Adrenal gland (tissue), 12 donors: ENCODE data around the gene DOCK3. TPM values are rescaled to one million over a fixed set of nuclear protein-coding genes. Genes with fewer than 3 reads are reported as not detected.

ENCODE experiments used
- DNase-seq, 7 donors: peaks; one replicate each; pipeline ENCODE4 v3.0.0-alpha.2; 2019 to 2020
- H3K27ac ChIP-seq, 5 donors: fragments of 200-600 bp; sonication (generic) in 4 of 5; 1 replicate in 3 of 5; 2 replicates in 2 of 5; pipeline versions ENCODE4 v1.5.1 to v1.8.0; 2016 to 2020; ENCODE audit warnings: mild to moderate bottlenecking in 1 of 5
- H3K27me3 ChIP-seq: fragments of 200-600 bp; 2 replicates; pipeline ENCODE4 v1.8.0; 2021
- H3K36me3 ChIP-seq, 2 donors: fragments of 200-600 bp; replicated peaks in 1 of 2; 1 replicate in 1 of 2; 2 replicates in 1 of 2; pipeline versions ENCODE4 v1.5.1 to v1.8.0; 2018 to 2022
- H3K4me1 ChIP-seq, 2 donors: fragments of 200-600 bp; replicated peaks in 1 of 2; 1 replicate in 1 of 2; 2 replicates in 1 of 2; pipeline versions ENCODE4 v1.5.1 to v1.8.0; 2018 to 2021
- H3K4me3 ChIP-seq, 4 donors: fragments of 200-600 bp; sonication (generic) in 3 of 4; one replicate each; pipeline ENCODE4 v1.5.1; 2016 to 2018
- H3K9me3 ChIP-seq, 3 donors: fragments of 200-600 bp; sonication (generic) in 1 of 3; replicated peaks in 1 of 3; 1 replicate in 2 of 3; 2 replicates in 1 of 3; pipeline versions ENCODE4 v1.5.1 to v1.8.0; 2016 to 2021
- CTCF ChIP-seq, 6 experiments: fragments of 450-650 bp in 4 of 6; fragments of 200-600 bp in 2 of 6; sonication (generic) in 1 of 6; IDR thresholded peaks; 1 replicate in 5 of 6; 2 replicates in 1 of 6; pipeline versions ENCODE4 v1.5.1 to v1.8.0; 2016 to 2021; ENCODE audit warnings: antibody characterized with exemption in 6 of 6, mild to moderate bottlenecking in 2 of 6, moderate library complexity in 1 of 6
- POLR2A ChIP-seq, 2 donors: fragments of 450-650 bp; IDR thresholded peaks; one replicate each; pipeline ENCODE4 v1.6.1; 2017; ENCODE audit warnings: antibody characterized with exemption in 2 of 2, mild to moderate bottlenecking in 2 of 2, moderate library complexity in 1 of 2
- WGBS, 4 donors: extraction: QIAGEN DNeasy Blood & Tissue Kit in 2 of 4; methylation state at CpG; one replicate each; pipeline versions ENCODE4 v1.1.5 to v1.1.7; 2013 to 2017; 5-methylcytosine and 5-hydroxymethylcytosine counted together
- intact Hi-C, 2 donors: fragments of 100-400 bp; cut with DNase I; formaldehyde crosslinking; loops; one replicate each; pipeline versions ENCODE4 v1.14.1 to v1.15.0; 2022 to 2023
- polyA plus RNA-seq, 3 donors: library from polyadenylated mRNA; stranded (reverse); fragments of 200-250 nt in 2 of 3; fragments of 350-450 nt in 1 of 3; fragmentation: Illumina TruSeq in 1 of 3; extraction: RNeasy Lipid Tissue Mini Kit (QIAGEN cat#74804) in 1 of 3; gene quantifications; one replicate each; pipeline ENCODE4 v1.2.3, GENCODE V29; 2013 to 2014
- total RNA-seq, 9 donors: library from RNA; depleted of rRNA in 4 of 9; stranded (reverse); fragments of >200 nt in 4 of 9; fragments of 120-200 nt in 1 of 9; fragmentation: NEBNext Ultra II Directional in 1 of 9; extraction: Animal tissue kit (Norgen Biotek cat#: 25700) in 1 of 9; gene quantifications; one replicate each; pipeline versions ENCODE4 v1.1.0 to v1.2.4, GENCODE V29; 2013 to 2023
- donor health status: healthy with polysubstance abuse.
- donor health status: Bipolar disorder and iron deficiency.
- donor health status: DM: yes; HTN: yes; CAD: no.
- donor health status: DM: no; HTN: no; CAD: no.
- donor health status: DM: no; HTN: no; CAD: no.
- donor health status: DM: yes; HTN: yes; CAD: no.

Gene DOCK3
- total and polyA plus RNA-seq, 12 donors, result 0.72 to 8.6 (median 2.9) TPM

- no peak overlapping the region for H3K27ac ChIP-seq
- no peak overlapping the region for H3K4me3 ChIP-seq
- no peaks in the 10 kb centered on the region for H3K9me3 ChIP-seq
- TF ChIP-seq CTCF (IDR thresholded peaks at IDR 0.05) (no peak), POLR2A (IDR thresholded peaks at IDR 0.05) (no peak)
- H3K4me1 ChIP-seq, result no peaks in the 10 kb centered on the region
- no peaks in the 10 kb centered on the region for H3K27me3 ChIP-seq
- no peak for DNase-seq
- intact Hi-C loops, result no loop called here
- WGBS, 4 donors, result 58 to 91% (median 85%) methylated on average over 2 of the region's 2 CpGs
- no peaks in the 10 kb centered on the region for H3K36me3 ChIP-seq
Measured at GRCh38 chr3:51216291-51216690, 541.6 kb downstream of the DOCK3 start.

- TF ChIP-seq POLR2A (IDR thresholded peaks at IDR 0.05) (no peak), CTCF (IDR thresholded peaks at IDR 0.05) (no peak)
- no peaks in the 10 kb centered on the region for H3K27me3 ChIP-seq
- WGBS, 4 donors, result 79 to 96% (median 92%) methylated on average over 1 to 2 of the region's 2 CpGs
- DNase-seq, result no peak
- intact Hi-C loops, result no loop called here
- H3K4me3 ChIP-seq, result no peak overlapping the region
- H3K4me1 ChIP-seq, result no peaks in the 10 kb centered on the region
- no peaks in the 10 kb centered on the region for H3K36me3 ChIP-seq
- H3K9me3 ChIP-seq, result no peaks in the 10 kb centered on the region
- no peak overlapping the region for H3K27ac ChIP-seq
Measured at GRCh38 chr3:51221959-51222358, 547.2 kb downstream of the DOCK3 start.

GRCh38 chr3:51224283-51224682 lies 549.6 kb downstream of the DOCK3 start:
- Histone ChIP-seq H3K9me3 (no peaks in the 10 kb centered on the region), H3K36me3 (no peaks in the 10 kb centered on the region), H3K4me1 (no peaks in the 10 kb centered on the region), H3K27ac (no peak overlapping the region), H3K4me3 (no peak overlapping the region), H3K27me3 (no peaks in the 10 kb centered on the region)
- TF ChIP-seq CTCF (IDR thresholded peaks at IDR 0.05) (no peak), POLR2A (IDR thresholded peaks at IDR 0.05) (no peak)
- intact Hi-C loops, result no loop called here
- no peak for DNase-seq
- 88 to 97% (median 93%) methylated on average over 1 of the region's 1 CpG for WGBS, 4 donors

- H3K27ac ChIP-seq, result no peak overlapping the region
- no peaks in the 10 kb centered on the region for H3K4me1 ChIP-seq
- H3K36me3 ChIP-seq, result no peaks in the 10 kb centered on the region
- DNase-seq, result no peak
- H3K4me3 ChIP-seq, result no peak overlapping the region
- no peaks in the 10 kb centered on the region for H3K27me3 ChIP-seq
- TF ChIP-seq POLR2A (IDR thresholded peaks at IDR 0.05) (no peak), CTCF (IDR thresholded peaks at IDR 0.05) (no peak)
- no peaks in the 10 kb centered on the region for H3K9me3 ChIP-seq
- intact Hi-C loops, result no loop called here
- 83 to 98% (median 91%) methylated on average over 1 of the region's 1 CpG for WGBS, 4 donors
Measured at GRCh38 chr3:51224843-51225242, 550.1 kb downstream of the DOCK3 start.
